Globus pallidus (tissue), 1 donor: ENCODE results near the gene RLN1.
A peak's percentile ranks its signal among the peaks of the same experiment; 100 is the strongest.
"Not testable (repeated sequence)": the region's sequence is repeated elsewhere in the genome, so short reads cannot be mapped to it uniquely, and the experiment has no call there.

Source experiments
- DNase-seq: peaks from one replicate; pipeline ENCODE4 v3.0.0-alpha.2; 2015; ENCODE audit warnings: low spot score

RLN1 gene

GRCh38 chr9:5321601-5322000 is 18.1 kb downstream of the RLN1 start:
- not testable (repeated sequence) for DNase-seq

DNA sequence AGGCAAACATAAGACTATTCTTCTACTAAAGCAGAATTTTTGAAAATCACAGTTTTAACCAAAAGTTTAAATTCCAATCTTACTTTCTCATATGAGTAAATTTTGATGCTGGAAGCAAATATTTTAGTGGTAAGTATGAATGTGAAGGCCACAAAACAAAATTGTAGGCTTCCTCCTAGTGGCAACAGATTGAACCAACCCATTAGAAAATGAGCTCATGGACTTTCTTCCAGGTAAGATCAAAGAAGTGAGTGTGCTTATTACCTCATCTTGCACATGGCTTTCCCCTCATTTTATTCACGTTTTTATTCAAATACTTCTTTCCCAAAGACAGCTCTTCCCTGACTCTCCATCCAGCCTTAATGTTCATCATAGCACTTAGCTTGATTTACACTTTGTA is 18.6 kb downstream of the RLN1 start:
- no peak for DNase-seq

- not testable (repeated sequence) for DNase-seq
Observed at GRCh38 chr9:5316406-5316805, 23.3 kb downstream of the RLN1 start.

- DNase-seq = no peak
Observed at GRCh38 chr9:5315187-5315923, 24.3 kb downstream of the RLN1 start.

DNA sequence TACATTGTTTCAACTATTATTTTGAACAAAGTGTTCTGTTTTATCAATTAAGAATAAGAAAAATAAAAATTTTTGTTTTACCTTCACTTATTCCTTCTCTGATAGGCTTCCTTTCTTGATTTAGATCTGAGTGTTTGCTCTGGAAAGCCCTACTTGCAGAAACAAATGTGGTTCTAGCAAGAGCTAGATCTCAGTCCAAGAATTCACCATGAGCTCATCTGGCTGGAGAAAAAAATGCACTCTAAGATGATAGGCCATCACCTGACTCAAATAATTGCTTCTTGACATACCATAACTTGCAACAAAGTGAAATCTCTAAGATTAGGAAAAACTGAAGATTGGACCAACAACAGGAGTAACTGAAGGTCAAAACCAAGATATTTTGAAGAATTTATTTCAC is 28.8 kb downstream of the RLN1 start:
- DNase-seq = no peak

DNA sequence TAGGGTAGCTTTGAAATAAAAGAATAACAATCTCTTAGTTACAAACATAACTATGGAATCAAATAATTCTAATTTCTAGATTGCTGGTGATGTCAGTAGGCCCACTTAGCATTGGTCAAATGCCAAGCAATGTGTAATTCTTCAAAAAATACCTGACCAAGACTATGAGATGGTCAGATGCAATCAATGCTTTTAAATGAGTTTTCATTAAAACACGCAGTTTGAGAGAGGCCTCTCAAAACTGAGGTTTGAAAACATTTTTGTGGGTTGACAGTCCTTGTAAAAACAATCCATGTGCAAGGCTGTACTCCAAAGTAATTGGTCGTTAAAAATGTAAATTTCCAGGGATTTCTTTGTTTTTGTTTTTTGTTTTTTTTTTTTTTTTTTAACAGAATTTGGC is 33.9 kb downstream of the RLN1 start:
- no peak for DNase-seq

GRCh38 chr9:5303840-5304795 is 35.6 kb downstream of the RLN1 start, which contains the start of gene RLN2:
Gene RLN2 (minus strand): TSS chr9:5304716. CDS start chr9:5304580, 136 bp downstream.
- peak; percentile 3 for DNase-seq

GRCh38 chr9:5301544-5301943 is 38.1 kb downstream of the RLN1 start:
- no peak for DNase-seq

GRCh38 chr9:5292141-5292540 is 47.5 kb downstream of the RLN1 start:
- no peak for DNase-seq

GRCh38 chr9:5288591-5288990 is 51.1 kb downstream of the RLN1 start:
- DNase-seq = no peak

GRCh38 chr9:5286262-5286661 is 53.4 kb downstream of the RLN1 start:
- DNase-seq = no peak
